DMS114 treated with DMSO at 0.1 percent for 48 hours (cell line): ENCODE measurements around the gene ANXA4.
"Not testable (repeated sequence)": the region's sequence is repeated elsewhere in the genome, so short reads cannot be mapped to it uniquely, and the experiment has no call there.

Experiments used
- DNase-seq: peaks from one replicate; lab custom pipeline; 2025; ENCODE audit not compliant: unreplicated experiment; lab: John Stamatoyannopoulos, UW

ANXA4 gene

DNA sequence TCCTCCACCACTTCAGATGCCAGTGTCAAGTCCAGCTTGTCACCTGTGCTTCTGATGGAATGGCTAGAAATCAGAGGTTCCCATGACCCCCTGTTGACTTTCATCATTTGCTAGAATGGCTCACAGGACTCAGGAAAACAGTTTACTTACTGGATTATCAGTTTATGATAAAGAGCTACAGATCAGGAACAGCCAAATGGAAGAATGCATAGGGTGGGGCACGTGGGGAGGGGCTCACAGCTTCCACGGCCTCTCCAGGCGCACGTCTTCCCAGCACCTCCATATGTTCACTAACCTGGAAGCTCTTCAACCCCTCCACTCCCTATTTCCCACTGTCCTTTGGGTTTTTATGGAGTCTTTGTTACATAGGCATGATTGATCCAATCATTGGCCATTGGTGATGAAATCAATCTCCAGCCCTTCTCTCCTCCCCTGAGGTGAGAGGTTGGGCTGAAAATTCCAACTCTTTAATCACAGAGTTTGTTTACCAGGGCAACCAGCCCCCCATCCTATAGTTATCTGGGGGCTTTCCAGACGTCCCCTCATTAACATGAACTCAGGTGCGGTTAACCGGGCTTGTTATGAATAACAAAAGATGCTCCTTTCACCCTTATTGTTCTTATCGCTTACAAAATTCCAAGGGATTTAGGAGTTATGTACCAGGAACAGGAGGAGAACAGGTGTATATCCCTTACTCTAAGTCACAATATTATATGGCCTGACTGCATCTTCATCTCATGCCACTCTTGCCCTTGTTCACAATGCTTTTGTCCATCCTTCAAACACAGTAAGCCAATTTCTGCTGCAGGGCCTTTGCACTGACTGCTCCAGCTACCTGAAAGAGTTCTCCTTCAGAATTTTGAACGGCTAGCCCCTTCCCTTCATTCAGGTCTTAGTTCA, 35.2 kb downstream of the ANXA4 start:
- no peak for DNase-seq

DNA sequence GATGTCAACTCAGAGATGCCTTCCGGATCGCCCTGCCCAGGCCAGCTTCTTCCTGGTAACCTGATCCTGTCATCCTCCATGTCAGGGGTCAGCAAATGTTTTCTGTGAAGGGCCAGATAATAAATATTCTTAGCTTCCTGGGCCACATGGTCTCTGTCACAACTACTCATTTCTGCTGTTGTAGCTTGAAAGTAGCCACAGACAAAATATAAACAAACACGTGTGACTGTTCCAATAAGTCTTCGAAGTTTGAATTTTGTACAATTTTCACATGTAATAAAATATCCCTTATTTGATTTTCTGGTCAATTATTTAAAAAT, 35.8 kb downstream of the ANXA4 start:
- DNase-seq: no peak

DNA sequence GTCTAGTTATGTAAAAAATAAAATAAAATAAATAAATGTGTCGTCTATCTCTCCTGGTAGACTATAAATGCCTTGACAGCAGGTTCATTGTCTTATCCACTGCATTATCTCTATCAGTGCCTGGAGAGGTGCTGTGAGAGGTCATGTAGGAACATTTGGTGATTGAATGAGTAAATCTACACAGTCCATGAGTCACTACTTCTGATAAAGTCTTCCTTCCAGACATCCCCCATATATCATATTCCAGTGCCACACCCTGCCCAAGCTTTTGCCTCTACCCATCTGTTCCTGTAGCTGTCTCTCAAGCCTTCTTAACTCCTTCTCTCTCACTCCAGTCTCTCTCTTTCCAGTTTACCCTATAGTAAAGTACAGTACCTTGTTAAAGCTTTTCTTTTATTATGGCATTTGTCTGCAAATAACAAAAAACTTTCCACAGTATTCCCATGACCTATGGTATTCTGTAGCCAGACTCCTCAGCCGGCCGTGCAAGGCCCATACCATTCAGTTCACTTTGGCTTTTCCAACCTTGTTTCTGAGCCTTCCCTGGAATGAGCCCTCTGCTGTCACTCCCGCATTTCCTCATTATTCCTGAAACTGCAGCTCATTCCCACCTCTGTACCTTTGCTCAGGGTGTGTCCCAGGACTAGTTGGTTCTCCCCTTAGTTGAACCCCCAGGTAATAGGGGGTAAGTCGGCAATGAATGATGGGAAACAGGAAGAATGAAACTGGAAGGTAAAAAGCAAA, 37.5 kb downstream of the ANXA4 start:
- no peak for DNase-seq

DNA sequence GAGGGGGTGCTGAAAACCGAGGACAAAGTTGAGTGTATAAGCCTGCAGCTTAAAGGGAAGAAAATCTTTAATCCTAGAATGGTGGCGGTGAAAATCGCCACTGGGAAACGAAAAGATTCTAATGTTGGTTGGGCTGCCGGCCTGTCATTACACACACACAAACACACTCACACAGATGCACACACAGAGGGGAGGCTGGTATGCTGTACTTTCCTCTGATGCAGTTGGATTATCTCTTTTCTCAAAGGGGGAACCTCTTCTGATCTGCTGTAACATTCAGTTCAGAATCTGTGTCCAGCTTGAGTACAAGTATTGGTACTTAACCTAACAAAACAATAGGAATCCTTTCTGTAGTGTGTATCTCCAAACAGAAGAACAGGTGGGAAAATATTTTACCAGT, 39.0 kb downstream of the ANXA4 start:
- DNase-seq: no peak

DNA sequence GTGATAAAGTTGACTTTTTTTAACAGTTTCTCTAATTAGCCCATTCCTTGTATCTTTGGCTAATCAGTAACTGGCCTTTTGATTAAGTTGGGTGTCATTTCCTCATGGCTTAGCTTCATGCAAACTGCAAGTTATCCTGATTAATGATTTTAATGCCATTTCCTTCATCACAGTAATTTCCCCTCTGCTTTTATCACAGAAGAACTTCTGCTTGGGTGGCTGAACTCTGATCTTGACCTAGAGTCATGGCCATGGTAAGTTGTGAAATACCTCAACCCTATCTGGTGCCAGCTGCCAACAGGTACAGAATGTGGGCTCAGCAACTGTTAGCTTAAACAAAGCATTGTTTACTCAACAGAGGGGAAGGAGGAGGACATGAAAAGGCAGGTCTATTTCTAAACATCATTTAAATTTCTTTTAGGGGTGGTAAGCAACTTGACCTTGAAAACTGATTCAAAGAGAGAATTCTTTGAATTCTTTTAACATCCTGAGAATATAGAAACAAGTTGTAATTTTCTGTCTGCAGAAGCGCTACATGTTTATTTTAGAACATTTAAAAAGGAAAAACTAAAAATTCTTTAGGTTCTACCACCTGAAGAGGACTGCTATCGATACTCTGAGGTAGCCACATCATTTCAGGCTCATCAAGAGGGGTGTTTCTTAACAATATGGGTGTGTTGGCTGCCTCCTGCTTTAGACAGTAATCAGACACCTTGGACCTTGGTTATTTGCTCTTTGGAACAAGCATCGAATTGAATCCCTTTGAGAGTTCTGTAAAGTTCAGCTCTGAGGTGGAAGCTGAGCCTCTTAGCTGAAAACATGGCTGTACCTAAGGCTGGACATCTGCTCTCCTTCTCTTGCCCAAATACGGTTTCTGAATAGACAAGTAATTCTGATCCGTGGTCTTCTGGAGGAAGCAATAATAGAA, 39.7 kb downstream of the ANXA4 start:
- no peak for DNase-seq

DNA sequence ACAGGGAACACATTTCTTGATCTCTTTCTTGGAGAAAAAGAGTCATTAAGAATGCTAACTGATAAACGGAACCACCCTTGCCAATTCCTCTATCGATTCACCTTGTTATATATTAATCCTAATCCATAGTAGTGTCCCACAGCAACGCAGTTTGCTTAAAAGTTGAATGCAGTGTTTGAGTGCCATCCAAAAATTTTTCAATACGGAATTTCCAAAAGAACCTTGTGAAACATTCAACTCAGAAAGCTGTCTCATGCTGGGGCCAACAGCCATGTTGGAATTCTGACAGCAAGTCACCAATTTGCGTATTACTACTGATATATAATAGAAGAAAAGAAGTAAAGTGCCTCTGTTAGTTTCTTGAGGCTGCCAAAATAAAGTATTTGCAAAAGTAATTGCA, 42.3 kb downstream of the ANXA4 start:
- DNase-seq: no peak

DNA sequence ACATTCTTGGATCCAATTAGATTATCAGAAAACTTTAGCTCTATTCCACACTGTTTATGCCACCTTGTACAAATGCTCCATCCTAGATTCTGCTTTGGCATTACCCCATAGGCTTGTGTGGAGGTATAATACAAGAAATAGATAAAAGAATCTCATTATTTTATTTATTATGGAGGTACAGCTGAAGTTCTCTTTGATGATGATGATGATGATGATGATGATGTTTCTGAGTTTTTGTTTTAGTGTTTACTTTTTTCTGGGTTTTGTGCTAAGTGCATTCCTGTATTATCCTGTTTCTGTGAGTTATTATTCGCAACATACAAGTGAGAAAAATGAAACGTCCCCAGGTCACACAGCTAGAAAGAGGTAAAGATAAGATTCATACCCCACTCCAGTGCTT, 43.4 kb downstream of the ANXA4 start:
- no peak for DNase-seq

DNA sequence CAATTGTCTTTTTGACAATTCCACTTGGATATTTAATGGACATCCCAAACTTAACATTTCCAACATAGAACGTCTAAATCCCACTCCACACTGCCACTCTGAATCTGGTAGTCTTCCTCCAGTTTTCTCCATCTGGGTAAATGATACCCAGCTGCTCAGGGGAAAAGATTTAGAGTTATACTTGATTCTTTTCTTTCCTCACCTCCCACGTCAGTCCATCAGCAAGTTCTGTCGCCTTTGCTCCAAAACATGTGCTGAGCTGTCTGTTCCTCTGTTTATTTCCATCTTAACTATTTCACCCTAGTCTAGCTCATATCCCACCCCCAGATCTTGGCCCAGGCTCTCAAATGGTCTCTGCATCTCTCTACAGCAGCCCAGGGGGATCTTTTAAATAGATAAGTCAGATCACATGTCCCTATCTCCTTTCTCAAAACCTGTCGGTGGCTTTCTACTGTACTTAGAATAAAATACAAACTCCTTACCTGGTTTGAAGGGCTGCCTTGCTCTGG, 44.2 kb downstream of the ANXA4 start:
- no peak for DNase-seq

DNA sequence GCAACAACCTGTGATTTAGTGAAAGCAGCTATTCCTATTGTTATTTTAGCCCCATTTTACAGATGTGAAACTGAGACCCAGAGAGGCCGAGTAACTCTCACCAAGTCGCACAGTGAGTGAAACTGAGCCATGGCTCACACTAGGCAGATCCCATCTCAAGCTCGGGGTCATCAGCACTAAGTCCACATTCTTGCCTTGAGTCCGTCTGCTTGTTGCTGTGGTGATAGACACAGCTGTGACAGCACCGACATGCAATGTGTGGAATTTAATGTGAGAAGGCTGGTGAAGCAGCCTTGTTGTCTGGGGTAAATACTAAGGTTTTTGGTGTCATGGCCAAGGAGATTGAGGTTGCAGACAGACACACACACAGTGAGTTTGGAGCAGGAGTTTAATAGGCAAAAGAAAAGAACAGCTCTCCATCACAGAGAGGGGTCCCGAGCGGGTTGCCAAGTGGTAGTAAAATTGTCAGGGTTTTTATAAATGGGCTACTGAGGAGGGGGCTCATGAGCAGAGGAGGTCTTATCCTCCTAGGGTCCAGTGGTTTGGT, 47.3 kb downstream of the ANXA4 start:
- no peak for DNase-seq

DNA sequence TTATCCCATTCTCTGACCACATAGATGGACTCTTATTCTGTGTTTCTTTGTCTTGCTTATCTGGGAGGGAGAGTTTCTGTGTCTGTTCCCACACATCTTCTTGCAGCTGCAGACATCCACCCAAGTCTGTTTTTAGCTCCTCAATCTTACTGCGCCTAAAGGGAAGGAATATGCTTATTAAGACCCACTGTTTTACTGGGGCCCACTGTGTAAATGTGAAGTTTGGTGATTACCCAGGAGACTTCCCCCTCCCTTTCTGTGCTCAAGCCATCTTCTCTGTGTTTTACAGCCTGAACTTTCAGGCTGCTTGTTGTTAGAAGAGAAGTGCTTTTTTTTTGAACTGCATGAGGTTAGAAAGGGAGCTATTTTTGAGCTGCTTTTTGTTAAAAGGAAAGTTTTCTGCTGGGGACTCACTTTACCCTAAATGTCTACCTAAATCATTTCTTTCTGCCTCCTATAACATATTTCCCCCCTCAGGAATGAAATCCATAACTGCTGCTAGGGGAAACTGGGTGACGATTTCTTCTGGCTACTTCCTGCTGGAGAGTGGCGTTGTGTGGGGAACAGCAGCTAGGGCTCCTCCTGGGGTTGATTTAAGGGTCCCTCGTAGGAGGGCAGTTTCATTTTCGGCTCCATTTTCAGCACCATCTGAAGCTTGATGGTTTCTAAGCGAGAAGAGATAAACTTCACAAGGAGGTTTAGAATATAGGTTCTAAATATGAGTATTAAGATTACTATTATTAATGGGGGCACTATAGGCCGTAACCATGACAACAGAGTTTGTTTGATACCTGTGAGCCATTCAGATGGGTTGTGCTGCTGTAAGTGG, 48.1 kb downstream of the ANXA4 start:
- no peak for DNase-seq

DNA sequence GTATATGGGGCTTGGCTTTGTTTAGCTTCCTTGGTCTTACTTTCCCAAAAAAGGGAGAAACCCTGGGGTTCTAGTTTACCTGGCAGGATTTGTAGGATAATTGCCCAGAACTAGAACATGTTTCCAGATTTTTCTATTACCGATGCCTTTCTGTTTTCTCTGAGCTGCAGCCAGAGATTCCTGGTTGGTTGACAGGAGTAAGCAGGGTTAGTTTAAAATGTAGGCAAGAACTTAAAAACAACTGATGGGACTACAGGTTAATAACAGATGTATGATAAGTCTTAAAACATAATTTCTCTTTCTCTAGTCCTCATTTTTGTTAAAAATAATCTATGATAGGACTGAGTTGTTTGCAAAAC, 48.6 kb downstream of the ANXA4 start:
- DNase-seq: no peak

DNA sequence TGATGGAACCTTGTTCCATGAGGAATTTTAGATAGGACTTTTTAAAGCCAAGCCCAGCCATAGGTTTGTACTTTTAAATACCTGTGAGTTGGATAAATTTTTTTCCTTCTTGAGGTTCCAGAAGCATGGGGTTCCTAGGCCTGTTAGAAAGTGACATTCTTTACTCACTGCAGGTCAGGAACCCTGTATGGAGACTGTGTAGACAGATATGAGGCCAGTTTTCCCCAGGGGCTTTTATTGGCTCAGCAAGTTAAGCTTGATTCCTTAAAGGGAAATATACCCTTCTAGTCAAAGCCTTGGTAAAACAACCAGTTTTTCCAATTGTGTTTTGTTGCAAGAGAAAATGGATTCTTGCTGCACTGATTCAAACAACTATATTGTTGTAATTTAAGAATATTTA, 49.1 kb downstream of the ANXA4 start:
- DNase-seq: no peak

DNA sequence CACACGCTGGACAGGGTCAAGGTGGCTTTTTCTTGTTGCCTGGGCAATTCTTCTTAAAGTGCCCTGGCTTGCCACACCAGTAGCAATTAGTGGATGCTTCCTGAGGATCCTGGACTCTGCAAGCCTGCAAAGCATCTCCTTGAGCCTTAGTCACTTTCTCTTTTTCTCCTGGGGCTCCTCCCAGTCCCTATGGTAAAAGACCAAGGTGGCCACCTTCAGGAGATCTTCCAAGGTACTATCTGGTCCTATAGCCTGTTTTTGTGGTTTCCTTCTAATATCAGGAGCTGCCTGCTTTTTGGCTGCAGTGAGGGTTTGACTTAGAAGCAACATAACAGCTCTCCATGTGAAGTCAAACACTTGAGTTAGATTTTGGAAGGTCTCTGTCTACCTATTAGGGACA, 54.2 kb downstream of the ANXA4 start:
- no peak for DNase-seq

DNA sequence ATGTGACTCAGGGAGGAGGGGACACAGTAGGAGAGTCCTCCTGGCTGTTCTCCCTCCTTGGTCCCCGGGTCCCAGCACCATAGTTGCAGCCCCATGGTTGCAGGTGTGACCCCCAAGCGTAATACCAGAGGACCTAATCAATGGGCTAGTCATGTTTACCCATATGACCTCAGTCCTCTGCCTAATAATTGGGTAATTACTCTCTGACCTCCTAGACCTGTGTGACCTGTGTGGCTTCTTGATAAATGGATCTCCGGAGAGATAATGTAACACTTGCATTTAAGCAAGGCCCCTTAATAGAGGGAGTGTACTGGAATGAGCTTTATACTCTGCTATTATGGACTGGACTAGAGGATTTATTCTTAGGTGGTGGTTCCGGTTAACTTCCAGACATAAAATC, 55.3 kb downstream of the ANXA4 start:
- DNase-seq: no peak

DNA sequence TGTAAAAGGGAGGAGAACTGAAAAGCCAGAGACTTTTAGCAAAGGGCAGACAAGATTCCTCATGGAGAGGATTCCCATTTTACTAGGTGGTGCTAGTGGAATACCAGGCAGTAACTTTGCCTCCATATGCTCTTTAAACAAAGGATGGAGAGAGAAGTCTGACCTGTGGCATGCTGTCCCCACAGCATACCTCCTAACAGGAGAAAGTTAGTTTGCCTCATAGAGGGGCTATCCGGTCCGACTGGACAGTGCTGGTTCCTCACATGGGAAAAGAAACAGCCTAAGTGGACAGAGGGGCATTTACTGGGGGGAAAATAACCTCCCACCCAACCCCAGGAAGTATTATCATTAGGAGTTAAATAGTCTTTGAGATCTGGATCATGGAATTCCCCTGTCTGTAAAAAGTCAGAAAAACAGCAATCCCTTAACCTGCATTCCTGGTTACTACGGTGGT, 55.9 kb downstream of the ANXA4 start:
- DNase-seq: no peak

DNA sequence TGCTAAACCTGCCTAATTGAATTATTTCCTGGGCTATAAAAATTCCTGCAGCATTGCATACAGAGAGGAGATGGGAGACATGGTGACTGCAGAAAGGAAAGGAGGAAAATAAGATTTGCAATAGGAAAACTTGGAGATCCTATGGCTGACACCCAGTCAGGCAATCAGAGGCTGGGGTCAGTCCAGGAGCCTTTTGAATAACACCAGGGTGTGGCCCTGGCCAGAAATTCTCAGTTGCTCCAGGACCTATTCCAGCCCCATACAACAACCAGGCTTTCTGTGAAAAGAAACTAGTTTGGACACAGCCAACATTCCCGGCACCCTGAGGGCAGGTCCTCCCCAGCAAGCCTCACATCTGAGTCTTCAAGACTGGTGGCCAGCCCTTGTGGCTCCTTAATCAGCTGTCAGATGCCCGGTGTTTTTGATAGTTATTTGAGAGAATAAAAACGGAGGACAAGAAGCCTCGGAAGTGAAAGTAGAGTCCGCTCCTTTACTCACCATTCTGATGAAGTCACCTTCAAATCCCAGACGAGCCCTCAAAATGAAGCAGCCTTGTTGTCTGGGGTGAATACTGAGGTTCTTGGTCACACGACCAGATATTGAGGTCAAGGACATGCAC, 56.5 kb downstream of the ANXA4 start:
- no peak for DNase-seq

DNA sequence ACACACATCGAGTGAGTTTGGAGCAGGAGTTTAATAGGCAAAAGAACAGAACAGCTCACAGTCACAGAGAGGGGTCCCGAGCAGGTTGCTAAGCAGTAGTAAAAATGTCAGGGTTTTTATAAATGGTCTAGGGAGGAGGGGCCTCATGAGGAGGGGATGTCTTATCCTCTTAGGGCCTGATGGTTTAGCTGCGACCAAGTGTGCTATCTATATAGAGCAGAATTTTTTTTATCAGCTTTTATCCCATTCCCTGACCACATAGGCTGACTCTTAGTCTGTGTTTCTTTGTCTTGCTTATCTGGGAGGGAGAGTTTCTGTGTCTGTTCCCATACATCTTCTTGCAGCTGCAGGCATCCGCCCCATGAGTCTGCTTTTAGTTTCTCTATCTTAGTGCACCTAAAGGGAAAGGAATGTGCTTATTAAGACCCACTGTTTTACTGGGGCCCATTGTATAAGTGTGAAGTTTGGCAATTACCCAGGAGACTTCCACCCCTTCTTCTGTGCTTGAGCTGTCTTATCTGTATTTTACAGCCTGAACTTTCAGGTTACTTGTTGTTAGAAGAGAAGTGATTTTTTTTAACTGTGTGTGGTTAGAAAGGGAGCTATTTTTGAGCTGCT, 57.1 kb downstream of the ANXA4 start:
- no peak for DNase-seq

DNA sequence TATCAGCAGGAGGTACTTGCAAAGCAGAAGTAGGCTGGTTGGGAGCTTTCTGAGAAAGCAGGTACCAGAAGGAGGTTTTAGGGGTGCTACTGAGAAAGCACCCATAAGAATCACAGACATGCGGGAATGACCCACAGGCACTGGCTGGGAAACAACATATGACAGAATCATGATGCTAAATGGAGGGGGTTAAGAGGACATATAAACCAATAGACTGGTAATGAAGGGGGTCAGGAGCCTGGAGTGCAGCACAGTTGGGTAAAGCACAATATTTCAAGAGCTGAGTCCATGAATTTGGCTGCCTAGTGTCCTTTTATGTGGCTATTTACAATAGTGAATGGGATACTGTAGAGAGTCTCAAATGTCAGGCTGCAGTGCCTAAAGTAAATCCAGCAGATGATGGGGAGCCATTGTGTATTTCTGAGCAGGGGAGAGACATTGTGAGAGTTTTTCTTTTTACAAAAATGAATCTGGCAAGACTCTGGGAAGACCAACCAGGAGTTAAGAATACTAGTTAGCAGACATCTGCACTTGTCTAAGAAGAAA, 59.9 kb downstream of the ANXA4 start:
- no peak for DNase-seq

DNA sequence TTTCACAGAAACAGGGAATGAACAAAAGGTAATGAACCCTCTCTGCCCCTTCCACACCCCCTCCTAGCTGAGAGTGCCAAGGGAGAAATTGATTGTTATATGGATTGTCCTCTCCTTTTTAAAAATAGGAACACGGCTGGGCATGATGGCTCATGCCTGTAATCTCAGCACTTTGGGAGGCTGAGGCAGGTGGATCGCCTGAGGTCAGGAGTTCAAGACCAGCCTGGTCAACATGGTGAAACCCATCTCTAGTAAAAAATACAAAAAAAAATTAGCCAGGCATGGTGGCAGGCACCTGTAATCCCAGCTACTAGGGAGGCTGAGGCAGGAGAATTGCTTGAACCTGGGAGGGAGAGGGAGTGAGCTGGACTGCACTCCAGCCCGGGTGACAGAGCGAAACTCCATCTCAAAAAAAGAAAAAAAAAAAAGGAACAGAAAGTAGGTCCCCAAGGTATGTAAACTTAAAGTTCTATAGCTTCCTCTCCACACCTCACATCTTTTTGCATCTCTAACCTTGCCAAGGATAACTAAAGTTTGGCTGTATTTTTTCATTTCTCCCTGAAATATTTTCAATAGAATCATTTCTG, 60.9 kb downstream of the ANXA4 start:
- not testable (repeated sequence) for DNase-seq
